ENCODE data around the gene ATG16L1. TPM values are rescaled to one million over a fixed set of nuclear protein-coding genes. Genes with fewer than 3 reads are reported as not detected.

The ATG16L1 gene
- polyA plus RNA-seq, 1 donor (not counting 4 experiments of a cell fraction or from before 2014, with no cell fraction given), result 38.5 TPM

GRCh38 chr2:233320470-233320869 is 69.0 kb downstream of the ATG16L1 start:
- H3K4me1 ChIP-seq (ENCODE audit: control insufficient read depth, extremely low read depth, insufficient read depth, low read length), result no peaks in the 10 kb centered on the region
- FAIRE-seq, result no peak
- no peak for DNase-seq (ENCODE audit: low read depth, low spot score)
- dilution Hi-C loops (cut with MboI; ENCODE audit: extremely low pct_ligation_motif_present, low sequenced_read_pairs), result no loop called here
- no peak overlapping the region for H3K27ac ChIP-seq (ENCODE audit: control insufficient read depth, insufficient read depth, low read length)
- TF ChIP-seq EZH2 (IDR thresholded peaks at IDR 0.05; ENCODE audit: low read length) (no peak), CTCF (optimal IDR thresholded peaks at IDR 0.05 in 1 of 3, IDR thresholded peaks at IDR 0.05 in 1 of 3, conservative IDR thresholded peaks at IDR 0.05 in 1 of 3; ENCODE audit: extremely low read depth in 1 of 3, insufficient read depth in 2 of 3, low read length in 3 of 3) (no peak)
- no peaks in the 10 kb centered on the region for H4K20me1 ChIP-seq (ENCODE audit: control insufficient read depth, extremely low read depth, insufficient read depth, low read length)
- H3K79me2 ChIP-seq (ENCODE audit: control insufficient read depth, insufficient read depth, low read length), result no peaks in the 10 kb centered on the region
- H3K27me3 ChIP-seq (ENCODE audit: control insufficient read depth, extremely low read depth, insufficient read depth, low read length), result peaks cover 20% of the 10 kb centered on the region
- no peak overlapping the region for H3K4me3 ChIP-seq (ENCODE audit: control insufficient read depth in 2 of 3, extremely low read depth in 1 of 3, insufficient read depth in 2 of 3, low read depth in 1 of 3, low read length in 3 of 3)
- no peaks in the 10 kb centered on the region for H3K9me1 ChIP-seq (ENCODE audit: control insufficient read depth, extremely low read depth, insufficient read depth, low read length)
- no peak overlapping the region for H3K9ac ChIP-seq (ENCODE audit: control insufficient read depth, extremely low read depth, insufficient read depth, low read length)
- H3K36me3 ChIP-seq (ENCODE audit: control insufficient read depth in 2 of 2, extremely low read depth in 1 of 2, insufficient read depth in 2 of 2, low read length in 2 of 2), result no peaks in the 10 kb centered on the region
- H3K4me2 ChIP-seq (ENCODE audit: control insufficient read depth, extremely low read depth, insufficient read depth, low read depth, low read length), result no peak overlapping the region
- H2AFZ ChIP-seq (ENCODE audit: control insufficient read depth, low read length), result no peak overlapping the region
- H3K9me3 ChIP-seq (ENCODE audit: control insufficient read depth, low read depth, low read length), result no peaks in the 10 kb centered on the region

- Histone ChIP-seq H3K9ac (ENCODE audit: control insufficient read depth, extremely low read depth, insufficient read depth, low read length) (no peak overlapping the region), H3K4me3 (ENCODE audit: control insufficient read depth in 2 of 3, extremely low read depth in 1 of 3, insufficient read depth in 2 of 3, low read depth in 1 of 3, low read length in 3 of 3) (no peak overlapping the region), H2AFZ (ENCODE audit: control insufficient read depth, low read length) (no peak overlapping the region), H3K9me1 (ENCODE audit: control insufficient read depth, extremely low read depth, insufficient read depth, low read length) (no peaks in the 10 kb centered on the region), H3K27me3 (ENCODE audit: control insufficient read depth, extremely low read depth, insufficient read depth, low read length) (peaks cover 20% of the 10 kb centered on the region), H3K27ac (ENCODE audit: control insufficient read depth, insufficient read depth, low read length) (no peak overlapping the region), H4K20me1 (ENCODE audit: control insufficient read depth, extremely low read depth, insufficient read depth, low read length) (no peaks in the 10 kb centered on the region), H3K4me2 (ENCODE audit: control insufficient read depth, extremely low read depth, insufficient read depth, low read depth, low read length) (no peak overlapping the region), H3K36me3 (ENCODE audit: control insufficient read depth in 2 of 2, extremely low read depth in 1 of 2, insufficient read depth in 2 of 2, low read length in 2 of 2) (no peaks in the 10 kb centered on the region), H3K9me3 (ENCODE audit: control insufficient read depth, low read depth, low read length) (no peaks in the 10 kb centered on the region), H3K4me1 (ENCODE audit: control insufficient read depth, extremely low read depth, insufficient read depth, low read length) (no peaks in the 10 kb centered on the region), H3K79me2 (ENCODE audit: control insufficient read depth, insufficient read depth, low read length) (no peaks in the 10 kb centered on the region)
- no peak for FAIRE-seq
- dilution Hi-C loops (cut with MboI; ENCODE audit: extremely low pct_ligation_motif_present, low sequenced_read_pairs), result no loop called here
- TF ChIP-seq EZH2 (IDR thresholded peaks at IDR 0.05; ENCODE audit: low read length) (no peak), CTCF (optimal IDR thresholded peaks at IDR 0.05 in 1 of 3, IDR thresholded peaks at IDR 0.05 in 1 of 3, conservative IDR thresholded peaks at IDR 0.05 in 1 of 3; ENCODE audit: extremely low read depth in 1 of 3, insufficient read depth in 2 of 3, low read length in 3 of 3) (no peak)
- no peak for DNase-seq (ENCODE audit: low read depth, low spot score)
Observed at GRCh38 chr2:233321166-233321565, 69.7 kb downstream of the ATG16L1 start.

Measured in keratinocyte (primary cell).